SK-N-DZ (cell line): ENCODE data around the gene ICA1L.
"Not testable (repeated sequence)": the region's sequence is repeated elsewhere in the genome, so short reads cannot be mapped to it uniquely, and the experiment has no call there.

Experiments used
- DNase-seq: peaks from one replicate; pipeline ENCODE4 v3.0.0-alpha.2; 2015; ENCODE audit warnings: low spot score

ICA1L gene

DNA sequence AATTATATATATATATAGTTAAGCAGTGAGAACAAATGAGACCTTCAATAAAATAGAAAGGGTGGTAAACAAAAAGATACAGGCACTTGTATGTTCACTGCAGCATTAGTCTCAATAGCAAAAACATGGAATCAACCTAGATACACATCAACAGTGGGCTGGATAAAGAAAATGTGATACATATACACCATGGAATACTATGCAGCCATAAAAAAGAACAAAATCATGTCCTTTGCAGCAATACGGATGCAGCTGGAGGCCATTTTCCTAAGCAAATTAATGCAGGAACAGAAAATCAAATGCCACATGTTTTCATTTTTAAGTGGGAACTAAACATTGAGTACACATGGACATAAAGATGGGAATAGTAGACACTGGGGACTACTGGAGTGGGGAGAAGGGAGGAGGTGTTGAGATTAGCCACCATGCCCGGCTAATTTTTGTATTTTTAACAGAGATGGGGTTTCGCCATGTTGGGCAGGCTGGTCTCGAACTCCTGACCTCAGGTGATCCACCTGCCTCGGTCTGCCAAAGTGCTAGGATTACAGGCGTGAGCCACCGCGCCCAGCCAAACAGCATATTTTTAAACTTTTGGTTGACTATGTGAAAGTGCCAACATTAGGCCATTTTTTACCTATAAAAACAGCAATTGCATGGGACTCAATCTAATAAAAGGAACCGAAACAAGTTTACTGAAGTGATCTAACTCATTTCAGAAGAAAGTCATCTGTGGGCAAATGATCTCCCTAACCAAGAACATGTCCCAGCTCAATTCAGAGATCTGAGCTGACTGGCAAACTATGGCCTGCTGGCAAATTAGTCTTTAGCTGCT, 23.7 kb downstream of the ICA1L start:
- DNase-seq, result no peak

DNA sequence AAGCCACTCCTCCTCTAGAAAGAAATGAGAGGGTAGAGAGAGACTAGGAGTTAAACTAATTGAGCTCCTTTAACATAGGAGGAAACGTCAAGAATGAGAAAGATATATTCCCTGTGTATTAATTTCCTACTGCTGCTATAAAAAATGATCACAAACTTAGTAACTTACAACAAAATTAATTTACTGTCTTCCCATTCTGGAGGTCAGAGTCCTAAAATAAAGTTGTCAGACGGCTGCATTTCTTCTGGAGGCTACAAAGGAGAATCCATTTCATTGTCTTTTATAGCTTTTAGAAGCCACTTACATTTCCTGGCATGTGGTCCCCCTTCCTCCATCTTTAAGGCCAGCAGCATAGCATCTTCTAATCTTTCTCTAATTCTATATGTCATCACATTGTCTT, 26.9 kb downstream of the ICA1L start:
- no peak for DNase-seq

GRCh38 chr2:202842690-202843089, 28.9 kb downstream of the ICA1L start:
- DNase-seq, result no peak

- DNase-seq, result no peak
Observed at GRCh38 chr2:202841090-202841867, 30.3 kb downstream of the ICA1L start.

DNA sequence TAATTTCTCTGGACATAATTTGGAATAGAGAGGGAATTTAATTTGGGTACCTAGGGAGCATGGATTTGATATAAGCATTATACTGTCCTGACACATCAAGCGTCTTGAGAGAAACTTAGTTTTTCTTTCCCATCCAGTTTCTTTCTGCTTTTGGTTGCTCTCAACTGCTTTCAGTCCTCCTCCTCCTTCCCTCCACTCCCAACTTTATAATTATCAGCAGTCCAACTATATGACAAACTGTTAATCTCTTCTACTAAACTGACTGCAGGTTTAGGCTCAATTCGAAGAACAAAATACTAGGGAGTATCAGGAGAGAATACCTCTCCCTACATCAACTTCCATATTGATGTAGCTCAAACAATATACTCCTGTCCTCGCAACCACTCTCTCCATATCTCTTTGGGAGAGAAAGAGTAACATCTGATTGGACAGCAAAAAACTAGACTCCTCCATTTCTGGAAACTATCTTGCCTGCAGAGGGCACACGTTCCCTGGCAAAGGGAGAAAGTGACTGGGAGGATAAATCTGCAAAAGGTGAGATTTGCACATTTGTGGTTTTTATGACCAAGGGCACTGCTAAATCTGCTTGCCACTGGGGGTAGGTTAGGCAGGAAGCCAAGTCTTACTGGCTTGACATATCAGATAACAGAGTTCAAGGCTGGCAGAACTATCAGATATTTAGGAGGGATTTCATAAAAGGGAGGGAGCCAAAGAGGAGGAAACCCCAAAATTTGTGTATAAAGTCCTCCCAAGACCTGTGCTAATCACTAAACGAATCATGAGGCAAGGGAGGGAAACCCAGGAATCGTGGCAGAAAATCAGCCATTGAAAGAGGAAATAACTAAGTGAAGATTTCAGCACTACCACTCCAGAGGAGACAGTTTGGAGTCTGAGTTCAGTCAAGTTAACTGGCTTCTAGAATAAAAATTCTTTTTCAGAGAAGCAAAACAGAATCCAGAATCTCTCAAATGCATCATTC, 40.0 kb downstream of the ICA1L start:
- peak; percentile 52 for DNase-seq

DNA sequence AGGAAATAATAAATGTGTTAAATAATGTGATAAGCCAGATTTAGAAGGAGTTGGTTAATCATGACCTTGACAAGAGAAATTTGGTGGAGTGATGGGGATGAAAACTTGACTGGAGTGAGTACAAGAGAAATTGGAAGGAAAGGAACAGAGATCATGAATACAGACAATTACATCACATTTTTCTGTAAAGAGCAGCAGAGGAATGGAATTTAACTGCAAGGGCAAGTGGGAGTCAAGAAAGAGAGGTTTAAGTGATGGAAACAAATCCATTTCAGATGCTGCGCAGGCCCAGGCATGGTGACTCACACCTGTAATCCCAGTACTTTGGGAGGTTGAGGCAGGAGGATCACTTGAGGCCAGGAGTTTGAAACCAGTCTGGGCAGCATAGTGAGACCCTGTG, 46.7 kb downstream of the ICA1L start:
- DNase-seq, result no peak

GRCh38 chr2:202822411-202822810, 49.2 kb downstream of the ICA1L start:
- no peak for DNase-seq

- no peak for DNase-seq
Observed at GRCh38 chr2:202821206-202822160, 50.1 kb downstream of the ICA1L start.

DNA sequence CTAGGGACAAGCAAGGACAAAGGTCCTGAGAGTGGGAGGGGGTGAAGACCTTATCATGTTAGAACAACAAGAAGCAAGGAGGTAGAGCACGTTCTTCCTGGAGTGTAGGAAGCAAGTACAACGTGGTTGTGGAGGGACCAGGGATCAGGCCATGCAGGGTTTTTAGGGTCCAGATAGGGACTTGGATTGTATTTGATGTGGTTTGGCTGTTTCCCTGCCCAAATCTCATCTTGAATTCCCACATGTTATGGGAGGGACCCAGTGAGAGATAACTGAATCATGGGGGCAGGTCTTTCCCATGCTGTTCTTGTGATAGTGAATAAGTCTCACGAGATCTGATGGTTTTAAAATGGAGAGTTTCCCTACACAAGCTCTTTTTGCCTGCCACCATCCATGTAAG, 53.2 kb downstream of the ICA1L start:
- DNase-seq, result no peak

DNA sequence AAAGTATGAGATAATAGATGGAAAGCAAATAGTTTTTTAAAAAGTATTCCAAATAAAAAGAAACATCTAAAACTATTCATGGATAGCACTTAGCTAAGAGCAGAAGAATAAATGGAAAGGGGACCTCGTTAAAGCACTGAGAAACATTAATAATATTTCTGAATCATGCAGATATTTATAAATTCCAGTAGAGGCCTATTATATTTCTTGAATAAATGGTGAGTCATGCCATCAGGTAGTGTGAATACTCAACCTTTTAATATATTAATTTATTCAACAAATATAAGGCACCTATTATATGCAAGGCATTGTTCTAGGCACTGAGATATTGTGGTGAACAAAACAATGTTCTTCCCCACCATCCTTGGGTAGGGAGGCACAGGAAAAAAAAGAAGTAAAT, 53.8 kb downstream of the ICA1L start:
- DNase-seq, result no peak

GRCh38 chr2:202815548-202816360, 55.8 kb downstream of the ICA1L start:
- no peak for DNase-seq

- DNase-seq, result no peak
Observed at GRCh38 chr2:202814226-202814625, 57.3 kb downstream of the ICA1L start.

DNA sequence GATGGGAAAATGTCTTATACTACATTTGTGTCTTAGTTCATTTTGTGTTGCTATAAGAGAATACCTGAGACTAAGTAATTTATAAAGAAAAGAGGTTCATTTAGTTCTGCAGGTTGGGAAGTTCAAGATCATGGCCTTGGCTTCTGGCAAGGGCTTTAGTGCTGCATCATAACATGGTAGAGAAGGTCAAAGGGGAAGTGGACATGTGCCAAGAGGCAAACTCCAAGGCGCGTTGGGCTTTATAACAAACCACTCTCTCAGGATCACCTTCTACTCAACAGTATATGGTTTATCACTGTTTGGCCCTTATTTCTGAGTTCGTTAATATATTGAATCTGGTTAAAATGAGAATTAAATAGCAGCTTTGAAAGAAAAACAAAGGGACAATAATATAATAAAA, 58.2 kb downstream of the ICA1L start:
- DNase-seq, result no peak

DNA sequence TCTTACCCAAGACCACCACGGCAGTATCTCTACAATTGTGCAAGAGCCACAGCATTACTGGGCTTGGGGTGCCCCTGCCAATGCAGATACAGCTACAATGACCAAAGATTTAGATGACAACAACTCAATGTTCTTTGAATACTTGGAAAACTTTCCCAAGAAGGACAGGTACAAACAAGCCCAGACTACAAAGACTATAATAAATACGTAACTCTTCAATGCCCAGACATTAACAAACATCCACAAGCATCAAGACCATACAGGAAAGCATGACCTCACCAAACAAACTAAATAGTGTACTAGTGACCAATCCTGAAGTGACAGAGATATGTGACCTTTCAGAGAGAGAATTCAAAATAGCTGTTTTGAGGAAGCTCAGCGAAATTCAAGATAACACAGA, 62.8 kb downstream of the ICA1L start:
- no peak for DNase-seq

DNA sequence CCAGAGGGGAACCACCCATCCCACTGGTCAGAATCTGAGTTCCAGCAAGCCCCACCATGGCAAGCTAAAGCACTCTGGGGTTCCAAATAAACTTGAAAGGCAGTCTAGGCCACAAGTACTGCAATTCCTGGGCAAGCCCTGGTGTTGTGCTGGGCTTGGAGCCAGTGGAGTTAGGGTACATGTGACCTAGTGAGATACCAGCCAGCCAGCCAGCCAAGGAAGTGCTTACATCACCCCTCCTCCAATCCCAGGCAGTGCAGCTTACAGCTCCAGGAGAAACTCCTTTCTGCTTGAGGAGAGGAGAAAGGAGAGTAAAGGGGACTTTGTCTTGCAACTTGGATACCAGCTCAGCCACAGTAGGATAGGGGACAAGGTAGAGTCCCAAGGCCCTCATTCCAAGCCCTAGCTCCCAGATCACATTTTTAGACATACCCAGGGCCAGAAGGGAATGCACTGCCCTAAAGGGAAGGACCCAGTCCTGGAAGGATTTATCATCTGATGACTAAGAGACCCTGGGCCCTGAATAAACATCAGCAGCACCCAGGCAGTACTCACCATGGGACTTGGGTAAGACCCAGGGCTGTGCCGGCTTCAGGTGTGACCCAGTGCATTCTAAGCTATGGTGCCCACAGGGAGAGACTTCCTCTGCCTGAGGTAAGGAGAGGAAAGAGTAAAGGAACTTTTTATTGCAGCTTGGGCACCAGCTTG, 64.0 kb downstream of the ICA1L start:
- DNase-seq, result not testable (repeated sequence)

DNA sequence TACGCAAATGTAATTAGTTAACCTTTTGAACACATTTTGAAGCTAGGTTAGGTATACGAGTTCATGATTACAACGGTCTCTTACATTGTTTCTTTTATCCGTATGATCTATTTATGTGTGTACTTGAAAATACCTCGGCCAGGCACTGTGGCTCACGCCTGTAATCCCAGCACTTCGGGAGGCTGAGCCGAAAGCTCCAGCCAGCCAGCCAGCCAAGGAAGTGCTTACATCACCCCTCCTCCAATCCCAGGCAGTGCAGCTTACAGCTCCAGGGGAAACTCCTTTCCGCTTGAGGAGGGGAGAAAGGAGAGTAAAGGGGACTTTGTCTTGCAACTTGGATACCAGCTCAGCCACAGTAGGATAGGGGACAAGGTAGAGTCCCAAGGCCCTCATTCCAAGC, 65.7 kb downstream of the ICA1L start:
- DNase-seq, result not testable (repeated sequence)

GRCh38 chr2:202797944-202798343, 73.6 kb downstream of the ICA1L start:
- no peak for DNase-seq

- DNase-seq, result no peak
Observed at GRCh38 chr2:202790676-202791075, 80.9 kb downstream of the ICA1L start.

- DNase-seq, result no peak
Observed at GRCh38 chr2:202786842-202787241, 84.7 kb downstream of the ICA1L start.
